CD4-positive, alpha-beta memory T cell (primary cell): ENCODE data around the gene MYMX. TPM values are rescaled to one million over a fixed set of nuclear protein-coding genes. Genes with fewer than 3 reads are reported as not detected.

Source experiments
- CTCF ChIA-PET: fragments of 350-600 bp; sonication (Branson Sonifier 250); formaldehyde crosslinking; loops from one replicate; lab custom pipeline; 2021; ENCODE audit warnings: inconsistent platforms; ENCODE audit not compliant: partially characterized antibody; lab: Charles Lee
- POLR2A ChIA-PET: fragments of 350-600 bp; sonication (Branson Sonifier 250); formaldehyde crosslinking; loops from one replicate; lab custom pipeline; 2021; ENCODE audit not compliant: partially characterized antibody; lab: Charles Lee
- DNase-seq, 5 donors: peaks; one replicate each; pipeline versions ENCODE4 v3.0.0 to v3.0.0-alpha.2; 2020 to 2022; ENCODE audit warnings: mixed read lengths in 1 of 5
- H3K27ac ChIP-seq: one replicate; pipeline ENCODE4 v1.7.0; 2013; ENCODE audit warnings: low read depth, low read length
- H3K27me3 ChIP-seq: 2 replicates; pipeline ENCODE4 v1.7.0; 2013; ENCODE audit warnings: mild to moderate bottlenecking, low read length, moderate library complexity; ENCODE audit not compliant: insufficient read depth
- H3K36me3 ChIP-seq: 2 replicates; pipeline ENCODE4 v1.7.0; 2013; ENCODE audit warnings: mild to moderate bottlenecking, low read length, moderate library complexity; ENCODE audit not compliant: insufficient read depth
- H3K4me1 ChIP-seq: 2 replicates; pipeline ENCODE4 v1.7.0; 2013; ENCODE audit warnings: mild to moderate bottlenecking, low read length, moderate library complexity; ENCODE audit not compliant: insufficient read depth
- H3K4me3 ChIP-seq, 2 donors: one replicate each; pipeline ENCODE4 v1.7.0; 2013; ENCODE audit warnings: low read length in 2 of 2, mild to moderate bottlenecking in 1 of 2
- H3K9me3 ChIP-seq, 2 donors: one replicate each; pipeline ENCODE4 v1.7.0; 2013; ENCODE audit warnings: low read length in 2 of 2, control low read depth in 1 of 2; ENCODE audit not compliant: control insufficient read depth in 1 of 2
- H3K27ac Mint-ChIP-seq, 7 donors: one replicate each; pipeline ENCODE4 v1.8.0; 2020 to 2021; ENCODE audit warnings: mixed read lengths in 7 of 7, mild to moderate bottlenecking in 6 of 7, inconsistent platforms in 3 of 7, moderate library complexity in 3 of 7
- H3K27me3 Mint-ChIP-seq, 2 donors: one replicate each; pipeline ENCODE4 v1.8.0; 2020 to 2021; ENCODE audit warnings: mixed read lengths in 2 of 2
- H3K36me3 Mint-ChIP-seq, 2 donors: one replicate each; pipeline ENCODE4 v1.8.0; 2020 to 2021; ENCODE audit warnings: mixed read lengths in 2 of 2, inconsistent platforms in 1 of 2, mild to moderate bottlenecking in 1 of 2
- H3K4me1 Mint-ChIP-seq, 4 donors: one replicate each; pipeline ENCODE4 v1.8.0; 2020 to 2021; ENCODE audit warnings: mixed read lengths in 4 of 4, mild to moderate bottlenecking in 1 of 4
- H3K4me3 Mint-ChIP-seq, 8 donors: one replicate each; pipeline ENCODE4 v1.8.0; 2020 to 2021; ENCODE audit warnings: mixed read lengths in 8 of 8, mild to moderate bottlenecking in 7 of 8, moderate library complexity in 6 of 8, inconsistent platforms in 3 of 8
- H3K9me3 Mint-ChIP-seq, 8 donors: one replicate each; pipeline ENCODE4 v1.8.0; 2020 to 2021; ENCODE audit warnings: mixed read lengths in 8 of 8, mild to moderate bottlenecking in 5 of 8, inconsistent platforms in 3 of 8, moderate library complexity in 1 of 8
- intact Hi-C: fragments of 100-400 bp; cut with micrococcal nuclease; formaldehyde crosslinking; loops from one replicate; pipeline ENCODE4 v1.15.1; 2023
- polyA plus RNA-seq, 2 donors: library from polyadenylated mRNA; unstranded; fragments of 300-500 nt; fragmentation: Illumina TruSeq; gene quantifications; one replicate each; pipeline ENCODE4 v1.2.3, GENCODE V29; 2021
- total RNA-seq, 2 experiments: library from RNA; stranded (reverse); gene quantifications; one replicate each; pipeline ENCODE4 v1.2.3, GENCODE V29; 2021

The MYMX gene
- total and polyA plus RNA-seq, 4 experiments from 2014 or later: not detected

DNA sequence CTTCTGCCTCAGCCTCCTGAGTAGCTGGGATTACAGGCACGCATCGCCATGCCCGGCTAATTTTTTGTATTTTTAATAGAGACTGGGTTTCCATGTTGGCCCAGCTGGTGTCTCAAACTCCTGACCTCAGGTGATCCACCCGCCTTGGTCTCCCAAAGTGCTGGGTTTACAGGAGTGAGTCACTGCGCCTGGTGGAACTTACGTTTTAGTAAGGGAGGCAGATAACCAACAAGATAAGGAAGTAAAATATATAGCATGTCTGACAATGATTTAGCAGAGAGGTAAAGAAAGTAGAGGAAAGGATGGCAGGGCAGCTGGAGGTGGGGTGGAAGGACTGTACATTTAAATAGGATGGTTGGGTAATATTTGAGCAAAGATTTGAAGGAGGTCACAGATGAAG, 12.8 kb upstream of the MYMX start:
- Mint-ChIP-seq H3K4me1 (no peaks in the 10 kb centered on the region), H3K36me3 (no peaks in the 10 kb centered on the region), H3K27me3 (peaks cover 0 to 3% of the 10 kb centered on the region in 2 donors), H3K27ac (no peak overlapping the region), H3K4me3 (no peak overlapping the region), H3K9me3 (no peaks in the 10 kb centered on the region)
- ChIA-PET CTCF (interaction anchor here (1.2 to 1.3 kb wide), 3 partner anchors 29 to 109 kb away, joined by 3 to 4 read pairs (median 3); partner anchors contain the start of gene AARS2), POLR2A (no interaction called here)
- Histone ChIP-seq H3K27me3 (no peaks in the 10 kb centered on the region), H3K9me3 (no peaks in the 10 kb centered on the region), H3K4me1 (no peaks in the 10 kb centered on the region), H3K27ac (no peak overlapping the region), H3K36me3 (no peaks in the 10 kb centered on the region), H3K4me3 (no peak overlapping the region)
- DNase-seq: no peak
- intact Hi-C loops: no loop called here

DNA sequence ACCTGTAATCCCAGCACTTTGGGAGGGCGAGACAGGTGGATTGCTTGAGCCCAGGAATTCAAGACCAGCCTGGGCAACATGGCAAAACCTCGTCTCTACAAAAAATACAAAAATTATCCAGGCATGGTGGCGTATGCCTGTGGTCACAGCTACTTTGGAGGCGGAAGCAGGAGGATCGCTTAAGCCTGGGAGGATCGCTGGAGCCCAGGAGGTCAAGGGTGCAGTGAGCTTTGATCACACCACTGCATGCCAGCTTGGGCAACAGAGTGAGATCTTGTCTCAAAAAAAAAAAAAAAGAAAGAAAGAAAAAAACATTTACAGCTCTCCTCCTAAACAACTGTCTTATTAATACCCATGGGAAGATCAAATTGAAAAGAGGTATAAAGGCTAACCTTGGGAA, 8.8 kb upstream of the MYMX start:
- intact Hi-C loops: no loop called here
- H3K36me3 ChIP-seq: no peaks in the 10 kb centered on the region
- H3K36me3 Mint-ChIP-seq: no peaks in the 10 kb centered on the region
- H3K4me1 ChIP-seq: no peaks in the 10 kb centered on the region
- peak overlapping the region in 1 of 7 donors; percentile 6 for H3K27ac Mint-ChIP-seq
- no peak overlapping the region for H3K4me3 ChIP-seq
- H3K27ac ChIP-seq: no peak overlapping the region
- POLR2A ChIA-PET: no interaction called here
- H3K27me3 ChIP-seq: no peaks in the 10 kb centered on the region
- no peaks in the 10 kb centered on the region for H3K4me1 Mint-ChIP-seq
- no peak for DNase-seq
- CTCF ChIA-PET: interaction anchor here (1.2 kb wide), 1 partner anchor 13 kb away, joined by 3 read pairs; no protein-coding TSS in a partner anchor
- H3K27me3 Mint-ChIP-seq: peaks cover 0 to 3% of the 10 kb centered on the region in 2 donors
- H3K4me3 Mint-ChIP-seq: no peak overlapping the region
- no peaks in the 10 kb centered on the region for H3K9me3 ChIP-seq
- H3K9me3 Mint-ChIP-seq: no peaks in the 10 kb centered on the region

DNA sequence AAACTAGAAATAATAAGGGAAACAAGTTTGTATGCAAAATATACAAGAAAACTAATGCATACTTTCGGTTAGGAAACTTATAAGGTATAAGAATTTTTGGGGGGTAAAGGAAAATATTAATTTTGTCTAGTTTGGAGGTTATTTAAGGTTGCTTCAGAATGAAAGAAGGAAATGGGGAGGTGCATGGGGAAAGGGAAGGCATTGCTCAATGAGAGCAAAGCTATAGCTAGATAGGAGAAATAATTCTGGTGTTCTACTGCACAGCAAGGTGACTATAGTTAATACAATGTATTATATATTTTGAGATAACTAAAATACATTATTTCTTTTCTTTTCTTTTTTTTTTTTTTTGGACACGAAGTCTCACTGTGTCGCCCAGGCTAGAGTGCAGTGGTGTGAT, 5.4 kb upstream of the MYMX start:
- Mint-ChIP-seq H3K36me3 (no peaks in the 10 kb centered on the region), H3K4me1 (no peaks in the 10 kb centered on the region), H3K9me3 (no peaks in the 10 kb centered on the region), H3K27ac (no peak overlapping the region), H3K27me3 (peaks cover 3 to 7% of the 10 kb centered on the region in 2 donors), H3K4me3 (no peak overlapping the region)
- Histone ChIP-seq H3K27ac (no peak overlapping the region), H3K9me3 (no peaks in the 10 kb centered on the region), H3K4me3 (no peak overlapping the region), H3K36me3 (no peaks in the 10 kb centered on the region), H3K27me3 (no peaks in the 10 kb centered on the region), H3K4me1 (no peaks in the 10 kb centered on the region)
- ChIA-PET CTCF (interaction anchor here (1.0 kb wide), 1 partner anchor 10 kb away, joined by 3 read pairs; no protein-coding TSS in a partner anchor), POLR2A (no interaction called here)
- intact Hi-C loops: no loop called here
- DNase-seq: no peak

DNA sequence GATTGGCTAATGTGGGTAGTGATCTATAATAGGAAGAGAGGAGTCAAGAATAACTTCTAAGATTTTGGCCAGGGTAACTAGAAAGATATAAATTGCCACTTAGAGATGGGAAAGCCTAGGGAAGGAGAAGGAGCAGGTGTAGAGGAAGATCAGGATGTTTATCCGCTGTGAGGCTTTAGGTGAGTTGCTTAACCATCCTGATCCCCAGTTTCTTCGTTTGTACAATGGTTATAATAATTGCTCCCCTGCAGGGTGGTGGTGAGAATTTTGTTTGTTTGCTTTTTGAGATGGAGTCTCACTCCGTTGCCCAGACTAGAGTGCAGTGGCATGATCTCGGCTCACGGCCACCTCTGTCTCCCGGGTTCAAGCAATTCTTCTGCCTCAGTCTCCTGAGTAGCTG, 2.4 kb upstream of the MYMX start:
- no peaks in the 10 kb centered on the region for H3K9me3 Mint-ChIP-seq
- no peak overlapping the region for H3K27ac Mint-ChIP-seq
- Histone ChIP-seq H3K4me1 (peaks cover 4% of the 10 kb centered on the region), H3K4me3 (no peak overlapping the region), H3K9me3 (no peaks in the 10 kb centered on the region), H3K27me3 (no peaks in the 10 kb centered on the region), H3K36me3 (no peaks in the 10 kb centered on the region), H3K27ac (no peak overlapping the region)
- intact Hi-C loops: no loop called here
- H3K4me1 Mint-ChIP-seq: peaks cover 0 to 5% (median 3%) of the 10 kb centered on the region in 4 donors
- ChIA-PET POLR2A (no interaction called here), CTCF (no interaction called here)
- H3K36me3 Mint-ChIP-seq: no peaks in the 10 kb centered on the region
- DNase-seq: no peak
- H3K27me3 Mint-ChIP-seq: peaks cover 5 to 8% of the 10 kb centered on the region in 2 donors
- no peak overlapping the region for H3K4me3 Mint-ChIP-seq

DNA sequence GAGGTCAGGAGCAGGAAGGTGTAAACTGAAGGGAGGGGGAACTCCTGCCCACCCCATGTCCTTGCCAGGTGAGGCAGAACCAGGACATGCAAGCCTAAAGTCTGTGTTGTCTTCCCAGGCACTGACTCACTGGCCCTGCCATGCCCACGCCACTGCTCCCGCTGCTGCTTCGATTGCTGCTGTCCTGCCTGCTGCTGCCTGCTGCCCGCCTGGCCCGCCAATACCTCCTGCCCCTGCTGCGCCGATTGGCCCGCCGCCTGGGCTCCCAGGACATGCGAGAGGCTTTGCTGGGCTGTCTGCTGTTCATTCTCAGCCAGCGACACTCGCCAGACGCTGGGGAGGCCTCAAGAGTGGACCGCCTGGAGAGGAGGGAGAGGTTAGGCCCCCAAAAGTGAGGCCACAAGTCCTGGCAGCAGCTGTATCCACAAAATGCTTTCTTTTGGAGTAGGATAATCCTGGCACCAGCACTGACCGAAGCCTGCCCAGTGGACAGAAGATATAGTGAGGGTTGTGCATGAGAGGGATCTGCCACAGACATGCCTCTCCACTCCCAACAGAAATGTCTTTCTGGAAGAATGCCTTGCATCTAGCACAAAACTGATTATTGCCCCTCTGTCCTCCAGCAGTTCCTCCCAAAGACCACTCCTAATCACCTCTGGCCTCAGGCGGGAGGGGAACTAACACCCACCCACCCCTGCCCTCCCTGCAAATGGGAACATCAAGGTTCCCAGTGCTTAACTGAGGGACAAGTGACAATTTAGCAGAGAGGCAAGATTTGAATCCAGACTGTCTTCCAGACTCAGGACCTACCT, 812 bp downstream of the MYMX start:
- no peaks in the 10 kb centered on the region for H3K27me3 ChIP-seq
- Mint-ChIP-seq H3K27me3 (peaks cover 5 to 10% of the 10 kb centered on the region in 2 donors), H3K4me1 (peaks cover 3 to 14% (median 8%) of the 10 kb centered on the region in 4 donors), H3K9me3 (no peaks in the 10 kb centered on the region), H3K27ac (no peak overlapping the region), H3K4me3 (no peak overlapping the region), H3K36me3 (no peaks in the 10 kb centered on the region)
- no peak overlapping the region for H3K27ac ChIP-seq
- H3K4me3 ChIP-seq: no peak overlapping the region
- intact Hi-C loops: no loop called here
- peaks cover 15% of the 10 kb centered on the region for H3K4me1 ChIP-seq
- no peak for DNase-seq
- ChIA-PET CTCF (no interaction called here), POLR2A (no interaction called here)
- no peaks in the 10 kb centered on the region for H3K36me3 ChIP-seq
- H3K9me3 ChIP-seq: no peaks in the 10 kb centered on the region

DNA sequence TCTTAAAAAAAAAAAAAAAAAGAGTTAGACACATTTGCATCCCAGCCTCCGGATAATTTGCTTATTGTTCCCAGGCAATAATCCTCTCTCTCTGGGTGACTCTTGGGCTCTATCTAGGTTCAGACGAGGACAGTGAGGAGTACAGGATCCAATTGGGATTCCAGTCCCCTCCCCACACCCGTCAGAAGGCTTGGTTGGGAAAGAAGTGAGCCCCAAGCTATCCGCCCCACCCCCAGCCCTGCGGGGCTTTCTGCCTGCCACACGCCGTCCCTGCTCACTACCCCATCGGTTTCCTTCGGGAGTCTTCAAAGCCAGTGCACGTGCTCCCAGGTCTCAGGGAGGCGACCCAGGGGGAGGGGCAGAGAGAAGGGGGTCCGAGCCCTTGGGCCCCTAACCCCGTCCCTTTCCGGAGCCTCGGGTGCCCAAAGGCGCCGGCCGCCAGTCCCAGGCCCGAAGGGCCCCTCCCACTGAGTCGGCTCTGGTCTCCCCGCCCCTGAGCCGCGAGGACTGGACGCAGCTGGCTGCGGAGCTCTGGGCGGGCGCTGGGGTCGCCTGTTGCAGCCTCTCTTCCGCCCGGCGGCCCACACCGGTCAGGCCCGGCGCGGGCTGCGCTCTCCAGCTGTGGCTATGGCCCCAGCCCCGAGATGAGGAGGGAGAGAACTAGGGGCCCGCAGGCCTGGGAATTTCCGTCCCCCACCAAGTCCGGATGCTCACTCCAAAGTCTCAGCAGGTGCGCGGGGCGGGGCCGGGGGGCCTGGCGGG, 2.5 kb downstream of the MYMX start:
- intact Hi-C loops: no loop called here
- no peak overlapping the region for H3K27ac ChIP-seq

More for the DNA sequence above, 2.5 kb downstream of the MYMX start:
- ChIA-PET POLR2A (interaction anchor here (2.5 kb wide), 1 partner anchor 27 kb away, joined by 12 read pairs; the partner anchor contains the start of gene HSP90AB1), CTCF (interaction anchor here (0.6 to 1.0 kb wide), 2 partner anchors 48 to 119 kb away, joined by 3 read pairs; no protein-coding TSS in a partner anchor)
- Mint-ChIP-seq H3K4me1 (peaks cover 7 to 28% (median 17%) of the 10 kb centered on the region in 4 donors), H3K4me3 (peak overlapping the region in 6 of 8 donors; percentile 21 to 66 (median 46)), H3K9me3 (no peaks in the 10 kb centered on the region), H3K36me3 (no peaks in the 10 kb centered on the region), H3K27ac (peak overlapping the region in 1 of 7 donors; percentile 41), H3K27me3 (peaks cover 2 to 7% of the 10 kb centered on the region in 2 donors)
- Histone ChIP-seq H3K36me3 (no peaks in the 10 kb centered on the region), H3K4me1 (peaks cover 25% of the 10 kb centered on the region), H3K4me3 (no peak overlapping the region), H3K9me3 (no peaks in the 10 kb centered on the region), H3K27me3 (no peaks in the 10 kb centered on the region)
- DNase-seq: peak in 2 of 5 donors; percentile 11 to 41
